GM12878 (cell line): ENCODE measurements around the gene ANKRD13D. TPM values are rescaled to one million over a fixed set of nuclear protein-coding genes. Genes with fewer than 3 reads are reported as not detected.

Experiments
- BCLAF1 ChIP-seq: fragments of 450-650 bp; IDR thresholded peaks from 2 replicates; pipeline ENCODE4 v1.6.1; 2017; ENCODE audit warnings: antibody characterized with exemption, mild to moderate bottlenecking, moderate library complexity
- CHD1 ChIP-seq: IDR thresholded peaks from 2 replicates; pipeline ENCODE4 v1.6.1; 2012; ENCODE audit warnings: low read depth, low read length, improper control_type of control experiment
- GABPA ChIP-seq: IDR thresholded peaks from 2 replicates; pipeline ENCODE4 v1.6.1; 2014; ENCODE audit warnings: antibody characterized with exemption, low read depth, mild to moderate bottlenecking, inconsistent platforms
- HDAC2 ChIP-seq: fragments of 200-600 bp; sonication (generic); IDR thresholded peaks from 2 replicates; pipeline ENCODE4 v1.6.1; 2017
- IKZF1 ChIP-seq: fragments of 450-650 bp; conservative IDR thresholded peaks from 2 replicates; pipeline ENCODE4 v1.6.1; 2017; ENCODE audit warnings: antibody characterized with exemption, mild to moderate bottlenecking
- JUND ChIP-seq: IDR thresholded peaks from 2 replicates; pipeline ENCODE4 v1.6.1; 2012; ENCODE audit warnings: low read depth, mild to moderate bottlenecking, low read length, improper control_type of control experiment, moderate library complexity
- KAT2A ChIP-seq: conservative IDR thresholded peaks from 2 replicates; pipeline ENCODE4 v1.6.1; 2011; ENCODE audit warnings: low read depth, low read length; ENCODE audit not compliant: control insufficient read depth
- MEF2A ChIP-seq: IDR thresholded peaks from 2 replicates; pipeline ENCODE4 v1.6.1; 2011; ENCODE audit warnings: low read depth, mild to moderate bottlenecking, low read length, moderate library complexity; ENCODE audit not compliant: insufficient read depth
- SIX5 ChIP-seq: IDR thresholded peaks from 2 replicates; pipeline ENCODE4 v1.6.1; 2011; ENCODE audit warnings: mild to moderate bottlenecking, low read depth, low read length, moderate library complexity; ENCODE audit not compliant: severe bottlenecking
- YBX1 ChIP-seq: fragments of 450-650 bp; IDR thresholded peaks from 2 replicates; pipeline ENCODE4 v1.6.1; 2016; ENCODE audit warnings: antibody characterized with exemption
- ZSCAN29 ChIP-seq: fragments of 450-650 bp; IDR thresholded peaks from 2 replicates; pipeline ENCODE4 v1.6.1; 2017; ENCODE audit warnings: mild to moderate bottlenecking, moderate library complexity
- polyA plus RNA-seq, 11 experiments: library from polyadenylated mRNA; depleted of rRNA in 4 of 11; unstranded in 6 of 11; stranded (reverse) in 5 of 11; fragments of >200 nt; fragmentation: Nextera tagmentation in 4 of 11; fragmentation: Illumina TruSeq in 1 of 11; extraction: Ambion mirVana in 4 of 11; extraction: Trizol in 1 of 11; gene quantifications; 1 replicate in 1 of 11; 2 replicates in 10 of 11; pipeline versions ENCODE4 v1.2.1 to v1.2.3, GENCODE V29; 2011 to 2016; ENCODE audit warnings: inconsistent platforms in 2 of 11, missing spikeins in 2 of 11, low read depth in 1 of 11
- total RNA-seq, 4 experiments: library from RNA; depleted of rRNA in 3 of 4; stranded (reverse); fragments of >200 nt in 3 of 4; fragmentation: Illumina TruSeq in 1 of 4; extraction: Trizol in 1 of 4; gene quantifications; 2 replicates each; pipeline versions ENCODE4 v1.2.1 to v1.2.3, GENCODE V29; 2013 to 2021
- TF ChIP-seq, protein P1 (sequence below): fragments of 450-650 bp; formaldehyde crosslinking; IDR thresholded peaks from 2 replicates; pipeline ENCODE4 v1.4.0; 2022; ENCODE audit warnings: mild to moderate bottlenecking, moderate library complexity
- TF ChIP-seq, protein P2 (sequence below): fragments of 450-650 bp; IDR thresholded peaks from 2 replicates; pipeline ENCODE4 v1.6.1; 2017; ENCODE audit warnings: mild to moderate bottlenecking, moderate library complexity
- TF ChIP-seq, protein P3 (sequence below): fragments of 450-650 bp; IDR thresholded peaks from 2 replicates; pipeline ENCODE4 v1.6.1; 2014; ENCODE audit warnings: mild to moderate bottlenecking

ANKRD13D gene
- total and polyA plus RNA-seq, 10 of the 15 experiments (the other 5 are each of a cell fraction or from before 2014, with no cell fraction given) = 2.0 to 56.2 (median 21.4) TPM

DNA sequence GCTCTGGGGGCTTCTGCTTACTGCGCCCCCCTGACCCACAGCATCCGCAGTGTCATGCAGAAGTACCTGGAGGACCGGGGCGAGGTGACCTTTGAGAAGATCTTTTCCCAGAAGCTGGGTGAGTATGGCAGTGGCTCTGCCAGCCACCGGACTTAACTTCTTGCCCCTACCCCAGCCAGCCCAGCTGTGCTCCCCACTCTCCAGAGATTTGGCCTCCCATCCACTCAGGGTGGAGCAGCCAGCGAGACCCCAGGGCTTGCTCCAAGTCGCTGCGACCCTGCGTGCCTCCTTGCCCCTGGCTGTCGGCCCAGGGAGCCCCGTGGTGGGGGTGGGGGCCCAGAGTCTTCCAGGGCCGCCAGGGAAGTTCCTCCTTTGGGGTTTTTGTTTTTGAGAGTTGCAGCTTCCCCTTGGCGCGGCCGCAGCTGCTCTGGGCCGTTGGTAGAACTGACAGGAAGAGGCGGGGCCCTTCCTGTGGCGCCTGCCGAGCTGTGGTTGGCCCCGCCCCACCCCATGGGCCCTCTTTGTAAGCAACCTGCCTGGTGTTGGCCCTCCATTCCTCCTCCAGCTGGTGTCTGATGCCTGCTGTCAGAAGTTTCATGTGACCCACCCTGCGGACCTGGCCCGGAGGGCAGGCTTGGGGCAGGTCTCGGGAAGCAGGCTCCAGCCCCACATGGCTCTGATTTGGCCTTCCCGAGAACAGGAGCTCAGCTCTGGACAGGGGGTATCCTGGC is 11.7 kb upstream of the ANKRD13D start (continued):
- TF ChIP-seq, protein P1, sequence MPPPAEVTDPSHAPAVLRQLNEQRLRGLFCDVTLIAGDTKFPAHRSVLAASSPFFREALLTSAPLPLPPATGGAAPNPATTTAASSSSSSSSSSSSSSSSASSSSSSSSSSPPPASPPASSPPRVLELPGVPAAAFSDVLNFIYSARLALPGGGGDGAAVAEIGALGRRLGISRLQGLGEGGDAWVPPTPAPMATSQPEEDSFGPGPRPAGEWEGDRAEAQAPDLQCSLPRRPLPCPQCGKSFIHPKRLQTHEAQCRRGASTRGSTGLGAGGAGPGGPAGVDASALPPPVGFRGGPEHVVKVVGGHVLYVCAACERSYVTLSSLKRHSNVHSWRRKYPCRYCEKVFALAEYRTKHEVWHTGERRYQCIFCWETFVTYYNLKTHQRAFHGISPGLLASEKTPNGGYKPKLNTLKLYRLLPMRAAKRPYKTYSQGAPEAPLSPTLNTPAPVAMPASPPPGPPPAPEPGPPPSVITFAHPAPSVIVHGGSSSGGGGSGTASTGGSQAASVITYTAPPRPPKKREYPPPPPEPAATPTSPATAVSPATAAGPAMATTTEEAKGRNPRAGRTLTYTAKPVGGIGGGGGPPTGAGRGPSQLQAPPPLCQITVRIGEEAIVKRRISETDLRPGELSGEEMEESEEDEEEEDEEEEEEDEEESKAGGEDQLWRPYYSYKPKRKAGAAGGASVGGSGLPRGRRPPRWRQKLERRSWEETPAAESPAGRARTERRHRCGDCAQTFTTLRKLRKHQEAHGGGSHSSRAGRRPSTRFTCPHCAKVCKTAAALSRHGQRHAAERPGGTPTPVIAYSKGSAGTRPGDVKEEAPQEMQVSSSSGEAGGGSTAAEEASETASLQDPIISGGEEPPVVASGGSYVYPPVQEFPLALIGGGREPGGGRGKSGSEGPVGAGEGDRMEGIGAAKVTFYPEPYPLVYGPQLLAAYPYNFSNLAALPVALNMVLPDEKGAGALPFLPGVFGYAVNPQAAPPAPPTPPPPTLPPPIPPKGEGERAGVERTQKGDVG (CRISPR knock-in tag) = peak; percentile 49; the same call in 1 of the 2 replicates
- 0 out of 2 replicates have a peak, but pooled peaks have one; percentile 61 for TF ChIP-seq MEF2A
- TF ChIP-seq GABPA = no peak
- no peak for TF ChIP-seq HDAC2
- TF ChIP-seq IKZF1 = peak; percentile 97
- no peak for TF ChIP-seq CHD1
- TF ChIP-seq, protein P2, sequence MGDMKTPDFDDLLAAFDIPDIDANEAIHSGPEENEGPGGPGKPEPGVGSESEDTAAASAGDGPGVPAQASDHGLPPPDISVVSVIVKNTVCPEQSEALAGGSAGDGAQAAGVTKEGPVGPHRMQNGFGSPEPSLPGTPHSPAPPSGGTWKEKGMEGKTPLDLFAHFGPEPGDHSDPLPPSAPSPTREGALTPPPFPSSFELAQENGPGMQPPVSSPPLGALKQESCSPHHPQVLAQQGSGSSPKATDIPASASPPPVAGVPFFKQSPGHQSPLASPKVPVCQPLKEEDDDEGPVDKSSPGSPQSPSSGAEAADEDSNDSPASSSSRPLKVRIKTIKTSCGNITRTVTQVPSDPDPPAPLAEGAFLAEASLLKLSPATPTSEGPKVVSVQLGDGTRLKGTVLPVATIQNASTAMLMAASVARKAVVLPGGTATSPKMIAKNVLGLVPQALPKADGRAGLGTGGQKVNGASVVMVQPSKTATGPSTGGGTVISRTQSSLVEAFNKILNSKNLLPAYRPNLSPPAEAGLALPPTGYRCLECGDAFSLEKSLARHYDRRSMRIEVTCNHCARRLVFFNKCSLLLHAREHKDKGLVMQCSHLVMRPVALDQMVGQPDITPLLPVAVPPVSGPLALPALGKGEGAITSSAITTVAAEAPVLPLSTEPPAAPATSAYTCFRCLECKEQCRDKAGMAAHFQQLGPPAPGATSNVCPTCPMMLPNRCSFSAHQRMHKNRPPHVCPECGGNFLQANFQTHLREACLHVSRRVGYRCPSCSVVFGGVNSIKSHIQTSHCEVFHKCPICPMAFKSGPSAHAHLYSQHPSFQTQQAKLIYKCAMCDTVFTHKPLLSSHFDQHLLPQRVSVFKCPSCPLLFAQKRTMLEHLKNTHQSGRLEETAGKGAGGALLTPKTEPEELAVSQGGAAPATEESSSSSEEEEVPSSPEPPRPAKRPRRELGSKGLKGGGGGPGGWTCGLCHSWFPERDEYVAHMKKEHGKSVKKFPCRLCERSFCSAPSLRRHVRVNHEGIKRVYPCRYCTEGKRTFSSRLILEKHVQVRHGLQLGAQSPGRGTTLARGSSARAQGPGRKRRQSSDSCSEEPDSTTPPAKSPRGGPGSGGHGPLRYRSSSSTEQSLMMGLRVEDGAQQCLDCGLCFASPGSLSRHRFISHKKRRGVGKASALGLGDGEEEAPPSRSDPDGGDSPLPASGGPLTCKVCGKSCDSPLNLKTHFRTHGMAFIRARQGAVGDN = peak; percentile 97
- TF ChIP-seq KAT2A = no peak
- TF ChIP-seq YBX1 = no peak
- TF ChIP-seq, protein P3, sequence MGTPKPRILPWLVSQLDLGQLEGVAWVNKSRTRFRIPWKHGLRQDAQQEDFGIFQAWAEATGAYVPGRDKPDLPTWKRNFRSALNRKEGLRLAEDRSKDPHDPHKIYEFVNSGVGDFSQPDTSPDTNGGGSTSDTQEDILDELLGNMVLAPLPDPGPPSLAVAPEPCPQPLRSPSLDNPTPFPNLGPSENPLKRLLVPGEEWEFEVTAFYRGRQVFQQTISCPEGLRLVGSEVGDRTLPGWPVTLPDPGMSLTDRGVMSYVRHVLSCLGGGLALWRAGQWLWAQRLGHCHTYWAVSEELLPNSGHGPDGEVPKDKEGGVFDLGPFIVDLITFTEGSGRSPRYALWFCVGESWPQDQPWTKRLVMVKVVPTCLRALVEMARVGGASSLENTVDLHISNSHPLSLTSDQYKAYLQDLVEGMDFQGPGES = no peak
- TF ChIP-seq JUND = no peak
- TF ChIP-seq BCLAF1 = no peak
- TF ChIP-seq ZSCAN29 = no peak
- no peak for TF ChIP-seq SIX5
